Medulla oblongata (tissue), 1 donor: Measurements from ENCODE around the gene PROZ.
A peak's percentile ranks its signal among the peaks of the same experiment; 100 is the strongest.

Source experiments
- DNase-seq: peaks from one replicate; pipeline ENCODE4 v3.0.0-alpha.2; 2015; ENCODE audit errors: extremely low spot score

The PROZ gene

GRCh38 chr13:113207890-113208420 is 49.5 kb downstream of the PROZ start:
- DNase-seq = no peak

DNA sequence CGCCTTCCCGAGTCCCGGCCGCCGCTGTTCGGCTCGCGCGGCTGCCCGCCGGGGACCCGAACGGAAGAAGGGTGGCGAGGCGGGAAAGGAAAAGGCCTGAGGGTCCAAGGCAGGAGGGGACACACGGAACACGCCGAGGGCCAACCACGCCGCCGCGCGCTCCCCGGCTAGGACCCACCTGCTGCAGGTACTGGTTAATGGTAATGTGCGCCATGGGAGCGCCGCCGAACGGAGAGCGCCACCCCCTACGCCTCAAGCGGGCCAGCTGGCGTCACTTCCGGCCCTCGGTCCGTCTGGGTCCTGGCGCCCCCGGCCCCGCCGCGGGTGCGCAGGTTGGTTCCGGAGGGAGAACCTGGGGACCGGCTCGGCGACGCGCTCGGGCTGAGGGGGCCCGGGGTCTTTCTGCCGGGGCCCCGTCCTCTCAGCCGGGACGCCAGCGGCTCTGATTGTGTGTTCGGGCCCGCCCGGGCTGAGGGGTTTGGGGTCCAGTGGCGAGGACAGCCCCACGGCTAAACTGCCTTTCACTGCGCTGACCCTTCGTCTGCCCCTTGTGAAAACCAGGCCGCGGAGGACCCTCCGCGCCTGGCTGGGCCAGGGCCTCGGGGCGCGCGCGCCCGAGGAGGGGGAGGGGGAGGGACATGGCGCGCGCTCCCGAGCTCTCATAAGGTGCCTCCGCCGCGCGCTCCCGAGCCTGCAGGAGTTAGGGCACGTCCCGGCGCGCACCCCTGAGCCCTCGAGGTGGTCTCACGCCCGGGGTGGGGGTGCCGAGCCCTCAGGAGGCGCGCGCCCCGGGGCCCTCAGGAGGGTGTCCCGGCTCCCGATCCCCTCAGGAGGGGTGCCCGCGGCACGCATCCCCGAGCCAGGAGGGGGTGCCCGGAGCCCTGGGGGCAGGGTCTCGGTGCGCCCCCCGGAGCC is 50.2 kb downstream of the PROZ start, which contains the start of gene PCID2:
Gene PCID2, minus strand, starts transcription at position 249 of the 915 bp plus-strand sequence. Its CDS starts 35 bp downstream, at position 214.
- DNase-seq = peak; percentile 92

GRCh38 chr13:113209336-113209758 is 50.9 kb downstream of the PROZ start, which contains the start of gene CUL4A:
CUL4A (plus strand) TSS chr13:113209613; CDS start chr13:113209628, 15 bp downstream.
- peak; percentile 68 for DNase-seq

- peak; percentile 20 for DNase-seq
Observed at GRCh38 chr13:113209759-113210421, 51.4 kb downstream of the PROZ start.

DNA sequence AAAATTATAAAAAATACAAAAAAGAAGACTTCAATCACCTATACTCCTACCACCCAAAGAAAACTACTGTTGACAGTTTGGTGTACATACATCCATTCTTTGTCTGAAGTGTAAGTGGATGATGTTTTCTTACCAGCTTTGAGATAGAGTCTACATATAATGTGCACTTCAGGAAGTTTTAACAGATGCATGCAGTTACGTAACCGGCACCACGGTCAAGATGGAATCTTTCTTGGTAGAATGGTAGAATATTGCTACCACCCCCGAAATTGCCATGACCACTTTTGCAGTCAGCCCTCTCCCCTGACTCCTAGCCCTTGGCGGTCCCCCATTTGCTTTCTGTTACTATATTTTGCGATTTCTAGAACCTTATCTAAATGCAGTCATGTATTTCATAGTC is 52.4 kb downstream of the PROZ start:
- DNase-seq = no peak

DNA sequence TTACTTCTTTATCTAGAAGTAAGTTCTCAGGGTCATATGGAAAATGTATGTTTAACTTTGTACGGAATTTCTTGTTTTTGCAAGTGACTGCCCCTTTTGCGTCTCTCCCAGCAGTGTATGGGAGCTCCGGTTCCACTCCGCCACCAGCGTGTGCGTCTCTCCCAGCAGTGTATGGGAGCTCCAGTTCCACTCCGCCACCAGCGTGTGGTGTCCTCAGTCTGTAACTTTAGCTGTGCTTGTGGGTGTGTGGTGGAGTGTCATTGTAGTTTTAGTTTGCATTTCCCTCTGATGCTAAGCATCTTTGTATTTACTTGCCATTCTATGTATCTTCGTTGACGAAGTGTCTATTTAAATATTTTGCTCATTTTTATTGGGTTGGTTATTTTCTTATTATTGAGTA is 53.3 kb downstream of the PROZ start:
- no peak for DNase-seq

GRCh38 chr13:113216254-113217048 is 58.0 kb downstream of the PROZ start:
- DNase-seq = peak; percentile 60

GRCh38 chr13:113218586-113218985 is 60.1 kb downstream of the PROZ start:
- DNase-seq = no peak

DNA sequence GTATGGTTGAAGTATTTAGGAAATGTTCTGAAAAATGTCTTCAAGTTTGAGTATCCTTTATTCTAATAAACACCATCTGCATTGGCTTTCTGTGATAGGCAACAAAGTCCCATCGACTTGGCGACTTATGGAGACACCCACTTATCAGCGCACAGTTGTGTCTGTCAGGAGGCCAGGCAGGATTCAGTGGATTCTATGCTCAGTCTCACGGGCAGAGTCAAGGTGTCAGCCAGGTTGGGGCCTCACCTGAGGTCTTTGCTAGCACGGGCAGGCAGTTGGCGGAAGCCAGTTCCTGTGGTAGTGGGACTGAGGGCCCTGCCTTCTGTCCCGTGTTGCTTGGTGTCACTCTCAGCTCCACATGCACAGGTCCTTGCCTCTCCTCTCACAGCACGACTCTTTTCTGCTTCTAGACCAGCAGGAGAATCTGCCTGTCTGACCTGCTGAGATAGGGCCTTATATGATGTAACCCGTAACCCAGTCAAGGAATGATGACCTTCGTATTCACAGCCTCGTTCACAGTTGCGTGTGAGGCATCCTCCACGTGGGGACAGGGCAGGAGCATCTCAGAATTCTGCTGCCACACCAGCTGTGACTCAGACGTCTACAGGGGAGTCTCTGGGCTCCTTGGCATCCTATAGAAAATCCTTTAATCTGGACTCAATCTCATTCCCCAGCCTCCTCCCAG is 61.0 kb downstream of the PROZ start:
- no peak for DNase-seq

DNA sequence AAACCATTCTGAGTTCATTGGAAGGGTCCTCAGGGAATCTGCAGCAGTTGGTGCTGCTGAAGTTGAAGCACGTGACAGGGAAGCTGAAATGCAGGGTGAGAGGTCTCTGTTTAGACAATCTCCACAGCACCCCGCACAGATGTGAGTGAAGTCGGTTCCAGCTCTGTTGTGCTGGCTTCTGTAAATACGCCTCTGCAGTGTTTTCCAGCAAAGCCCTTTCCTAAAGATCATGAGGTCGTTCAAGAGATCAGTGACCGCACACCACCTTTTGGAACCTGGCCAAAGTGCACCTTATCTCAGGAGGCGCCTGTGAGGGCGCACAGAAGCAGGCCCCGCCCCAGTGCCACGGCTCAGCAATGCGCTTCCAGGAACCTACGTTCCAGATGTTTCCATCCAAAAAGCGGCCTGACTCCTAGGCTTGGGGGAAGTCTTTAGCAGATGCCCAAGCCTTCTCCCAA is 61.7 kb downstream of the PROZ start:
- no peak for DNase-seq

GRCh38 chr13:113220877-113221276 is 62.4 kb downstream of the PROZ start:
- no peak for DNase-seq
